Measurements from ENCODE around the gene AQP12B. TPM values are rescaled to one million over a fixed set of nuclear protein-coding genes. Genes with fewer than 3 reads are reported as not detected.

Gene AQP12B
- total RNA-seq, 6 experiments from 2014 or later, result not detected

DNA sequence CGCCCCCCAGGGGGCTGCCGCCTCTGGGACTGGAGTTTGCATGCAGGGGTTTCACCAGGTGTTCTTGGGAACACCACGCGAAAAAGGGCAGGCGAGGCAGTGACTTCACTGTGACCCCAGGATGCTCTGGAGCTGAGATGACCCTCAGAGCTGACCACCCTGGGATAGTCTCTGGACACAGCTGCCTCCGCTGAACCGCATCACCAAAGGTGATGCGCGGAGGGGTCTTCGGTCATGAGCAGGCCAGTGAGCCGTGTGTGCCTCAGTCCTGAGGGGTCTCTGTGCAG lies 39.9 kb downstream of the AQP12B start:
- no peak for ATAC-seq
- 61% methylated on average over 3 of the region's 11 CpGs for WGBS (ENCODE audit: insufficient coverage, low coverage, low lambda C conversion rate, missing lambda C conversion rate)
- Histone ChIP-seq H3K27ac (no peak overlapping the region), H3K4me1 (no peaks in the 10 kb centered on the region), H3K4me3 (no peak overlapping the region), H3K27me3 (no peaks in the 10 kb centered on the region), H3K36me3 (no peaks in the 10 kb centered on the region), H3K9me3 (no peaks in the 10 kb centered on the region)
- TF ChIP-seq POLR2A (IDR thresholded peaks at IDR 0.05) (no peak), CTCF (IDR thresholded peaks at IDR 0.05) (no peak)
- no peak for DNase-seq
- intact Hi-C loops (cut with DNase I), result no loop called here

- no peak overlapping the region for H3K27ac ChIP-seq
- no peaks in the 10 kb centered on the region for H3K4me1 ChIP-seq
- ATAC-seq, result no peak
- no peak overlapping the region for H3K4me3 ChIP-seq
- H3K36me3 ChIP-seq, result no peaks in the 10 kb centered on the region
- 83% methylated on average over 1 of the region's 36 CpGs for WGBS (ENCODE audit: insufficient coverage, low coverage, low lambda C conversion rate, missing lambda C conversion rate)
- H3K9me3 ChIP-seq, result no peaks in the 10 kb centered on the region
- TF ChIP-seq POLR2A (IDR thresholded peaks at IDR 0.05) (no peak), CTCF (IDR thresholded peaks at IDR 0.05) (no peak)
- H3K27me3 ChIP-seq, result no peaks in the 10 kb centered on the region
- intact Hi-C loops (cut with DNase I), result no loop called here
- peak in 1 of 3 donors; percentile 39 for DNase-seq
Observed at GRCh38 chr2:240642061-240642805, 40.5 kb downstream of the AQP12B start.

DNA sequence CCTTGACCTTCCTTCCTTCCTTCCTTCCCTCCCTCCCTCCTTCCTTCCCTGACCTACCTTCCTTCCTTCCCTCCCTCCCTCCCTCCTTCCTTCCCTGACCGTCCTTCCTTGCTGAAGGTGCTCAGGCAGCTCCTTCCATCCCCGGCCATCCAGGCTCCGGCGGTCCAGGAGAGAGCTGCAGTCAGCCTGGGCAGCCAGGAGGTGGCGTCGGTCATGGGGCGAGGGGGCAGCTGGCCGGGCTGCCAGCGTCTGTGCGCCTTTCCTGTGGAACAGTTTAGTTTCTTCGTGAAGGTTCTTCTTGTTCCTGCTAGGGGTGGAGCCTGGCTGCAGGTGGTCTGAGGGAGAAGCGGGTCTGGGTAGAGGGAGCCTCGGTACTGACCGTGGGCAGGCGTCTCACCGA lies 41.7 kb downstream of the AQP12B start:
- H3K27ac ChIP-seq, result no peak overlapping the region
- ATAC-seq (peak; percentile 77 to 92 (median 84)), DNase-seq (peak; percentile 65 to 68 (median 65))
- TF ChIP-seq CTCF (IDR thresholded peaks at IDR 0.05), result peak; percentile 52 to 58 (median 56)
- TF ChIP-seq POLR2A (IDR thresholded peaks at IDR 0.05), result no peak
- no peaks in the 10 kb centered on the region for H3K4me1 ChIP-seq
- H3K9me3 ChIP-seq, result no peaks in the 10 kb centered on the region
- H3K4me3 ChIP-seq, result no peak overlapping the region
- 9% methylated on average over 10 of the region's 16 CpGs for WGBS (ENCODE audit: insufficient coverage, low coverage, low lambda C conversion rate, missing lambda C conversion rate)
- intact Hi-C loops (cut with DNase I), result no loop called here
- no peaks in the 10 kb centered on the region for H3K36me3 ChIP-seq
- no peaks in the 10 kb centered on the region for H3K27me3 ChIP-seq

DNA sequence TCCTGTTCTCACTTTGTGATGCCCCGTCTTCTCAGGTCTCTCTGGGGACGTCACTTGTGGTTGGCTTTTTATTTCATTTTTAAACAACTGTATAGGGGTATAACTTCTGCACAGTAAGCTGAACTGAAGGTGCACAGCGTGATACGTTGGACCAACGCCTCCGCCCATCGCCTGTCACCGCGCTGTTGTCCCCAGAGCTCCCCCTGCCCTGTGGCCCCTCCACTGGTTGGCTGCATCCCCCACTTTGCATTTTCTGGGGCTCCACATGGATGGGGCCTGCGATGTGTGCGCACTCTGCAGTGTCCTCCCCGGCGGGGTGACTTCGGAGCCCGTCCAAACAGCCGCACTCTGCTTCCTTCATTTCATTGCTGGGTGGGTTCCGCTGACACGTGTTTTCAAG lies 43.1 kb downstream of the AQP12B start:
- Histone ChIP-seq H3K27ac (no peak overlapping the region), H3K4me1 (no peaks in the 10 kb centered on the region), H3K9me3 (no peaks in the 10 kb centered on the region), H3K4me3 (no peak overlapping the region), H3K27me3 (no peaks in the 10 kb centered on the region), H3K36me3 (no peaks in the 10 kb centered on the region)
- ATAC-seq, result no peak
- WGBS (ENCODE audit: insufficient coverage, low coverage, low lambda C conversion rate, missing lambda C conversion rate), result 84% methylated on average over 16 of the region's 18 CpGs
- DNase-seq, result peak in 1 of 3 donors; percentile 37
- intact Hi-C loops (cut with DNase I), result no loop called here
- no peak for TF ChIP-seq POLR2A (IDR thresholded peaks at IDR 0.05)
- no peak for TF ChIP-seq CTCF (IDR thresholded peaks at IDR 0.05)

Measured in right lobe of liver (tissue), 6 donors.